GM12878 (cell line): ENCODE results near the gene PTCD2. TPM values are rescaled to one million over a fixed set of nuclear protein-coding genes. Genes with fewer than 3 reads are reported as not detected.

Experiments
- ATAC-seq: fragments of 200-7000 bp; cut with Tn5 transposase; 3 replicates; pipeline ENCODE4 v1.9.1; 2020; ENCODE audit warnings: mild to moderate bottlenecking, moderate library complexity
- BruUV-seq: library from RNA; stranded (reverse); fragments of 400-500 nt; replicated peaks from 2 replicates; lab custom pipeline; 2021; lab: Mats Ljungman, UMichigan
- CTCF ChIA-PET: fragments of 300-600 bp; sonication (Branson Sonifier 250); formaldehyde crosslinking; extraction: SDS; loops from one replicate; lab custom pipeline; 2021; ENCODE audit warnings: inconsistent platforms; lab: Yijun Ruan, JAX
- POLR2A ChIA-PET: fragments of 350-600 bp; formaldehyde crosslinking; extraction: SDS; loops from one replicate; lab custom pipeline; 2021; ENCODE audit warnings: inconsistent platforms; lab: Charles Lee
- RAD21 ChIA-PET: fragments of 300-600 bp; sonication (Branson Sonifier 250); formaldehyde crosslinking; loops from one replicate; lab custom pipeline; 2023; ENCODE audit warnings: antibody characterized with exemption; ENCODE audit not compliant: unreplicated experiment; lab: Charles Lee
- SMC1A ChIA-PET: fragments of 300-600 bp; sonication (Branson Sonifier 250); formaldehyde crosslinking; loops from one replicate; lab custom pipeline; 2023; ENCODE audit not compliant: unreplicated experiment, uncharacterized antibody; lab: Charles Lee
- DNase-seq: peaks from one replicate; pipeline ENCODE4 v3.0.0-alpha.2; 2011; ENCODE audit warnings: low read depth, low spot score
- FAIRE-seq: peaks from 3 replicates; lab custom pipeline; 2011; peaks lifted over from hg19 to GRCh38; lab: Jason Lieb, UNC
- H2AFZ ChIP-seq: 2 replicates; pipeline ENCODE4 v1.6.0; 2011; ENCODE audit warnings: low read depth, low read length, control low read depth; ENCODE audit not compliant: control insufficient read depth
- H3K27ac ChIP-seq: 2 replicates; pipeline ENCODE4 v1.5.1; 2011; ENCODE audit warnings: control low read depth; ENCODE audit not compliant: control insufficient read depth, insufficient read depth
- H3K27me3 ChIP-seq, 2 experiments: replicated peaks in 1 of 2; 2 replicates each; pipeline versions ENCODE4 v1.6.0 to v1.6.1; 2011; ENCODE audit warnings: low read length in 1 of 2; ENCODE audit not compliant: control insufficient read depth in 2 of 2, insufficient read depth in 2 of 2
- H3K36me3 ChIP-seq, 2 experiments: 2 replicates each; pipeline ENCODE4 v1.5.1; 2011; ENCODE audit warnings: low read length in 1 of 2; ENCODE audit not compliant: control insufficient read depth in 2 of 2, insufficient read depth in 2 of 2
- H3K4me1 ChIP-seq: 2 replicates; pipeline ENCODE4 v1.6.1; 2011; ENCODE audit warnings: mild to moderate bottlenecking, low read length, moderate library complexity, mixed read lengths; ENCODE audit not compliant: control insufficient read depth, insufficient read depth
- H3K4me2 ChIP-seq: 2 replicates; pipeline ENCODE4 v1.6.0; 2011; ENCODE audit warnings: control low read depth; ENCODE audit not compliant: control insufficient read depth, insufficient read depth
- H3K4me3 ChIP-seq: fragments of 200-600 bp; sonication (generic); 2 replicates; pipeline ENCODE4 v1.5.1; 2016
- H3K79me2 ChIP-seq: 2 replicates; pipeline ENCODE4 v1.6.0; 2011; ENCODE audit warnings: low read length; ENCODE audit not compliant: control insufficient read depth, insufficient read depth
- H3K9ac ChIP-seq: 2 replicates; pipeline ENCODE4 v1.8.0; 2011; ENCODE audit warnings: low read length, control low read depth, mixed read lengths; ENCODE audit not compliant: control insufficient read depth, insufficient read depth
- H3K9me3 ChIP-seq: replicated peaks from 3 replicates; pipeline ENCODE4 v1.5.1; 2011; ENCODE audit warnings: mild to moderate bottlenecking, low read length; ENCODE audit not compliant: control insufficient read depth, insufficient read depth
- H4K20me1 ChIP-seq: 2 replicates; pipeline ENCODE4 v1.6.0; 2011; ENCODE audit not compliant: control insufficient read depth, insufficient read depth
- BHLHE40 ChIP-seq, 2 experiments: fragments of 450-650 bp in 1 of 2; IDR thresholded peaks; 2 replicates each; pipeline ENCODE4 v1.6.1; 2011 to 2017; ENCODE audit warnings: low read depth in 2 of 2, borderline replicate concordance in 1 of 2, improper control_type of control experiment in 1 of 2, low read length in 1 of 2, mild to moderate bottlenecking in 1 of 2
- KLF5 ChIP-seq: fragments of 450-650 bp; IDR thresholded peaks from 2 replicates; pipeline ENCODE4 v1.6.1; 2014; ENCODE audit warnings: mild to moderate bottlenecking; ENCODE audit not compliant: partially characterized antibody
- NR2C1 ChIP-seq: fragments of 450-650 bp; IDR thresholded peaks from 2 replicates; pipeline ENCODE4 v1.6.1; 2017; ENCODE audit warnings: antibody characterized with exemption, mild to moderate bottlenecking, moderate library complexity
- NR2F1 ChIP-seq: fragments of 450-650 bp; conservative IDR thresholded peaks from 2 replicates; pipeline ENCODE4 v1.6.1; 2017; ENCODE audit warnings: mild to moderate bottlenecking
- PAX8 ChIP-seq: fragments of 450-650 bp; IDR thresholded peaks from 2 replicates; pipeline ENCODE4 v1.6.1; 2017; ENCODE audit warnings: mild to moderate bottlenecking, moderate library complexity
- ZNF24 ChIP-seq: fragments of 450-650 bp; IDR thresholded peaks from 2 replicates; pipeline ENCODE4 v1.6.1; 2017; ENCODE audit warnings: antibody characterized with exemption, mild to moderate bottlenecking
- in situ Hi-C: fragments of 300-500 bp; cut with MboI; formaldehyde crosslinking; loops from 9 replicates; pipeline ENCODE4 v1.14.3; 2018; ENCODE audit warnings: mixed read lengths
- intact Hi-C: fragments of 100-400 bp; cut with micrococcal nuclease; formaldehyde crosslinking; loops from one replicate; pipeline ENCODE4 v1.14.2; 2022; ENCODE audit not compliant: unreplicated experiment
- polyA plus RNA-seq, 11 experiments: library from polyadenylated mRNA; depleted of rRNA in 4 of 11; unstranded in 6 of 11; stranded (reverse) in 5 of 11; fragments of >200 nt; fragmentation: Nextera tagmentation in 4 of 11; fragmentation: Illumina TruSeq in 1 of 11; extraction: Ambion mirVana in 4 of 11; extraction: Trizol in 1 of 11; gene quantifications; 1 replicate in 1 of 11; 2 replicates in 10 of 11; pipeline versions ENCODE4 v1.2.1 to v1.2.3, GENCODE V29; 2011 to 2016; ENCODE audit warnings: inconsistent platforms in 2 of 11, missing spikeins in 2 of 11, low read depth in 1 of 11
- total RNA-seq, 4 experiments: library from RNA; depleted of rRNA in 3 of 4; stranded (reverse); fragments of >200 nt in 3 of 4; fragmentation: Illumina TruSeq in 1 of 4; extraction: Trizol in 1 of 4; gene quantifications; 2 replicates each; pipeline versions ENCODE4 v1.2.1 to v1.2.3, GENCODE V29; 2013 to 2021
- TF ChIP-seq, protein P1 (sequence below): fragments of 450-650 bp; formaldehyde crosslinking; IDR thresholded peaks from 2 replicates; pipeline ENCODE4 v1.4.0; 2020; ENCODE audit warnings: mild to moderate bottlenecking, moderate library complexity
- TF ChIP-seq, protein P2 (sequence below): IDR thresholded peaks from 2 replicates; pipeline ENCODE4 v1.6.1; 2012; ENCODE audit warnings: low read depth, low read length, improper control_type of control experiment
- TF ChIP-seq, protein P3 (sequence below): fragments of 150-350 bp; IDR thresholded peaks from 2 replicates; pipeline ENCODE4 v1.6.1; 2016; ENCODE audit warnings: low read depth, low read length
- TF ChIP-seq, protein P4 (sequence below): fragments of 450-650 bp; IDR thresholded peaks from 2 replicates; pipeline ENCODE4 v1.6.1; 2016; ENCODE audit warnings: mild to moderate bottlenecking, moderate library complexity, borderline replicate concordance

The PTCD2 gene
- total and polyA plus RNA-seq, 10 of the 15 experiments (the other 5 are each of a cell fraction or from before 2014, with no cell fraction given) = 8.7 to 15.0 (median 11.9) TPM

DNA sequence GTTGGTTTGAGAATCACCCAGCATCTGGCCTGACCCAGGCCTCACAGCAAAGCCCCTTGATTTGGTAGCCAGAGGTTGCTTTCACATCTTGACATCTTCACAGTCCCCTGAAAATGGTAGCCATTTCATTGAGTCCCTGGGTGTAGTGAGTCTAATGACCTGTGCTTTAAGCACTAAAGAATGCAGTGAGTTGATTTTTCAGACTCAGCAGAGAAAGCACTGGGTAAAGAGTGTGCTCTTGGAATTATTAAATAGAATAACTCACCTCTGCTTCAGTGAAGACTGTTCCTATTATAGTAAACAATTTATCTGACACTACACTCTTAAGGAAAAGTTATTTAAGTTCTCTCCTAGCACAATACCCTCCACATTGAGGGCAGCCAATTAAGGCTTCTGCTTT, 56.2 kb downstream of the PTCD2 start:
- no TSS peak for BruUV-seq
- no peaks in the 10 kb centered on the region for H4K20me1 ChIP-seq
- RAD21 ChIA-PET = no interaction called here
- no peaks in the 10 kb centered on the region; the same call in 2 of the 3 replicates for H3K9me3 ChIP-seq
- H3K79me2 ChIP-seq = no peaks in the 10 kb centered on the region
- H3K27me3 ChIP-seq = no peaks in the 10 kb centered on the region
- H3K9ac ChIP-seq = no peak overlapping the region
- H2AFZ ChIP-seq = no peak overlapping the region
- SMC1A ChIA-PET = no interaction called here
- peaks cover 13% of the 10 kb centered on the region for H3K4me1 ChIP-seq
- no peak overlapping the region for H3K27ac ChIP-seq
- POLR2A ChIA-PET = no interaction called here
- intact Hi-C loops = no loop called here
- FAIRE-seq (no peak), DNase-seq (no peak), ATAC-seq (no peak)
- H3K4me2 ChIP-seq = no peak overlapping the region
- H3K4me3 ChIP-seq = no peak overlapping the region
- CTCF ChIA-PET = no interaction called here
- no peaks in the 10 kb centered on the region for H3K36me3 ChIP-seq
- in situ Hi-C loops = loop anchor here (10.0 kb wide), 2 partner anchors 138 to 448 kb away; no protein-coding TSS in a partner anchor
- TF ChIP-seq NR2C1 (no peak), NR2F1 (no peak), BHLHE40 (IDR thresholded peaks at IDR 0.05; ENCODE audit: borderline replicate concordance in 1 of 2, low read depth in 2 of 2, low read length in 1 of 2) (no peak), ZNF24 (no peak), KLF5 (no peak), PAX8 (no peak)
- TF ChIP-seq, protein P1, sequence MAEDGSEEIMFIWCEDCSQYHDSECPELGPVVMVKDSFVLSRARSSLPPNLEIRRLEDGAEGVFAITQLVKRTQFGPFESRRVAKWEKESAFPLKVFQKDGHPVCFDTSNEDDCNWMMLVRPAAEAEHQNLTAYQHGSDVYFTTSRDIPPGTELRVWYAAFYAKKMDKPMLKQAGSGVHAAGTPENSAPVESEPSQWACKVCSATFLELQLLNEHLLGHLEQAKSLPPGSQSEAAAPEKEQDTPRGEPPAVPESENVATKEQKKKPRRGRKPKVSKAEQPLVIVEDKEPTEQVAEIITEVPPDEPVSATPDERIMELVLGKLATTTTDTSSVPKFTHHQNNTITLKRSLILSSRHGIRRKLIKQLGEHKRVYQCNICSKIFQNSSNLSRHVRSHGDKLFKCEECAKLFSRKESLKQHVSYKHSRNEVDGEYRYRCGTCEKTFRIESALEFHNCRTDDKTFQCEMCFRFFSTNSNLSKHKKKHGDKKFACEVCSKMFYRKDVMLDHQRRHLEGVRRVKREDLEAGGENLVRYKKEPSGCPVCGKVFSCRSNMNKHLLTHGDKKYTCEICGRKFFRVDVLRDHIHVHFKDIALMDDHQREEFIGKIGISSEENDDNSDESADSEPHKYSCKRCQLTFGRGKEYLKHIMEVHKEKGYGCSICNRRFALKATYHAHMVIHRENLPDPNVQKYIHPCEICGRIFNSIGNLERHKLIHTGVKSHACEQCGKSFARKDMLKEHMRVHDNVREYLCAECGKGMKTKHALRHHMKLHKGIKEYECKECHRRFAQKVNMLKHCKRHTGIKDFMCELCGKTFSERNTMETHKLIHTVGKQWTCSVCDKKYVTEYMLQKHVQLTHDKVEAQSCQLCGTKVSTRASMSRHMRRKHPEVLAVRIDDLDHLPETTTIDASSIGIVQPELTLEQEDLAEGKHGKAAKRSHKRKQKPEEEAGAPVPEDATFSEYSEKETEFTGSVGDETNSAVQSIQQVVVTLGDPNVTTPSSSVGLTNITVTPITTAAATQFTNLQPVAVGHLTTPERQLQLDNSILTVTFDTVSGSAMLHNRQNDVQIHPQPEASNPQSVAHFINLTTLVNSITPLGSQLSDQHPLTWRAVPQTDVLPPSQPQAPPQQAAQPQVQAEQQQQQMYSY (CRISPR knock-in tag) = no peak
- TF ChIP-seq, protein P2, sequence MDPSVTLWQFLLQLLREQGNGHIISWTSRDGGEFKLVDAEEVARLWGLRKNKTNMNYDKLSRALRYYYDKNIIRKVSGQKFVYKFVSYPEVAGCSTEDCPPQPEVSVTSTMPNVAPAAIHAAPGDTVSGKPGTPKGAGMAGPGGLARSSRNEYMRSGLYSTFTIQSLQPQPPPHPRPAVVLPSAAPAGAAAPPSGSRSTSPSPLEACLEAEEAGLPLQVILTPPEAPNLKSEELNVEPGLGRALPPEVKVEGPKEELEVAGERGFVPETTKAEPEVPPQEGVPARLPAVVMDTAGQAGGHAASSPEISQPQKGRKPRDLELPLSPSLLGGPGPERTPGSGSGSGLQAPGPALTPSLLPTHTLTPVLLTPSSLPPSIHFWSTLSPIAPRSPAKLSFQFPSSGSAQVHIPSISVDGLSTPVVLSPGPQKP = no peak
- TF ChIP-seq, protein P3, sequence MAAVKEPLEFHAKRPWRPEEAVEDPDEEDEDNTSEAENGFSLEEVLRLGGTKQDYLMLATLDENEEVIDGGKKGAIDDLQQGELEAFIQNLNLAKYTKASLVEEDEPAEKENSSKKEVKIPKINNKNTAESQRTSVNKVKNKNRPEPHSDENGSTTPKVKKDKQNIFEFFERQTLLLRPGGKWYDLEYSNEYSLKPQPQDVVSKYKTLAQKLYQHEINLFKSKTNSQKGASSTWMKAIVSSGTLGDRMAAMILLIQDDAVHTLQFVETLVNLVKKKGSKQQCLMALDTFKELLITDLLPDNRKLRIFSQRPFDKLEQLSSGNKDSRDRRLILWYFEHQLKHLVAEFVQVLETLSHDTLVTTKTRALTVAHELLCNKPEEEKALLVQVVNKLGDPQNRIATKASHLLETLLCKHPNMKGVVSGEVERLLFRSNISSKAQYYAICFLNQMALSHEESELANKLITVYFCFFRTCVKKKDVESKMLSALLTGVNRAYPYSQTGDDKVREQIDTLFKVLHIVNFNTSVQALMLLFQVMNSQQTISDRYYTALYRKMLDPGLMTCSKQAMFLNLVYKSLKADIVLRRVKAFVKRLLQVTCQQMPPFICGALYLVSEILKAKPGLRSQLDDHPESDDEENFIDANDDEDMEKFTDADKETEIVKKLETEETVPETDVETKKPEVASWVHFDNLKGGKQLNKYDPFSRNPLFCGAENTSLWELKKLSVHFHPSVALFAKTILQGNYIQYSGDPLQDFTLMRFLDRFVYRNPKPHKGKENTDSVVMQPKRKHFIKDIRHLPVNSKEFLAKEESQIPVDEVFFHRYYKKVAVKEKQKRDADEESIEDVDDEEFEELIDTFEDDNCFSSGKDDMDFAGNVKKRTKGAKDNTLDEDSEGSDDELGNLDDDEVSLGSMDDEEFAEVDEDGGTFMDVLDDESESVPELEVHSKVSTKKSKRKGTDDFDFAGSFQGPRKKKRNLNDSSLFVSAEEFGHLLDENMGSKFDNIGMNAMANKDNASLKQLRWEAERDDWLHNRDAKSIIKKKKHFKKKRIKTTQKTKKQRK = no peak
- TF ChIP-seq, protein P4, sequence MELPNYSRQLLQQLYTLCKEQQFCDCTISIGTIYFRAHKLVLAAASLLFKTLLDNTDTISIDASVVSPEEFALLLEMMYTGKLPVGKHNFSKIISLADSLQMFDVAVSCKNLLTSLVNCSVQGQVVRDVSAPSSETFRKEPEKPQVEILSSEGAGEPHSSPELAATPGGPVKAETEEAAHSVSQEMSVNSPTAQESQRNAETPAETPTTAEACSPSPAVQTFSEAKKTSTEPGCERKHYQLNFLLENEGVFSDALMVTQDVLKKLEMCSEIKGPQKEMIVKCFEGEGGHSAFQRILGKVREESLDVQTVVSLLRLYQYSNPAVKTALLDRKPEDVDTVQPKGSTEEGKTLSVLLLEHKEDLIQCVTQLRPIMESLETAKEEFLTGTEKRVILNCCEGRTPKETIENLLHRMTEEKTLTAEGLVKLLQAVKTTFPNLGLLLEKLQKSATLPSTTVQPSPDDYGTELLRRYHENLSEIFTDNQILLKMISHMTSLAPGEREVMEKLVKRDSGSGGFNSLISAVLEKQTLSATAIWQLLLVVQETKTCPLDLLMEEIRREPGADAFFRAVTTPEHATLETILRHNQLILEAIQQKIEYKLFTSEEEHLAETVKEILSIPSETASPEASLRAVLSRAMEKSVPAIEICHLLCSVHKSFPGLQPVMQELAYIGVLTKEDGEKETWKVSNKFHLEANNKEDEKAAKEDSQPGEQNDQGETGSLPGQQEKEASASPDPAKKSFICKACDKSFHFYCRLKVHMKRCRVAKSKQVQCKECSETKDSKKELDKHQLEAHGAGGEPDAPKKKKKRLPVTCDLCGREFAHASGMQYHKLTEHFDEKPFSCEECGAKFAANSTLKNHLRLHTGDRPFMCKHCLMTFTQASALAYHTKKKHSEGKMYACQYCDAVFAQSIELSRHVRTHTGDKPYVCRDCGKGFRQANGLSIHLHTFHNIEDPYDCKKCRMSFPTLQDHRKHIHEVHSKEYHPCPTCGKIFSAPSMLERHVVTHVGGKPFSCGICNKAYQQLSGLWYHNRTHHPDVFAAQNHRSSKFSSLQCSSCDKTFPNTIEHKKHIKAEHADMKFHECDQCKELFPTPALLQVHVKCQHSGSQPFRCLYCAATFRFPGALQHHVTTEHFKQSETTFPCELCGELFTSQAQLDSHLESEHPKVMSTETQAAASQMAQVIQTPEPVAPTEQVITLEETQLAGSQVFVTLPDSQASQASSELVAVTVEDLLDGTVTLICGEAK = no peak
